GM19397 (cell line): Measurements from ENCODE around the gene FRMD7.
"Not testable (repeated sequence)": the region's sequence is repeated elsewhere in the genome, so short reads cannot be mapped to it uniquely, and the experiment has no call there.

Experiments
- ATAC-seq: cut with Tn5 transposase; IDR thresholded peaks from one replicate; pipeline ENCODE4 v1.9.1; 2021; ENCODE audit warnings: mild to moderate bottlenecking, moderate library complexity; ENCODE audit not compliant: unreplicated experiment

Gene FRMD7

GRCh38 chrX:132094164-132094563 lies 33.7 kb downstream of the FRMD7 start:
- no peak for ATAC-seq

- no peak for ATAC-seq
Observed at GRCh38 chrX:132093239-132093860, 34.5 kb downstream of the FRMD7 start.

GRCh38 chrX:132092439-132093065 lies 35.3 kb downstream of the FRMD7 start:
- ATAC-seq: no peak

- no peak for ATAC-seq
Observed at GRCh38 chrX:132090403-132091159, 37.2 kb downstream of the FRMD7 start.

GRCh38 chrX:132088864-132089263 lies 39.0 kb downstream of the FRMD7 start:
- no peak for ATAC-seq

- no peak for ATAC-seq
Observed at GRCh38 chrX:132086672-132087071, 41.1 kb downstream of the FRMD7 start.

GRCh38 chrX:132085786-132086185 lies 42.0 kb downstream of the FRMD7 start:
- no peak for ATAC-seq

- ATAC-seq: no peak
Observed at GRCh38 chrX:132077912-132078311, 49.9 kb downstream of the FRMD7 start.

- ATAC-seq: no peak
Observed at GRCh38 chrX:132077414-132077813, 50.4 kb downstream of the FRMD7 start.

GRCh38 chrX:132071254-132071653 lies 56.6 kb downstream of the FRMD7 start:
- ATAC-seq: no peak

GRCh38 chrX:132068405-132068804 lies 59.4 kb downstream of the FRMD7 start:
- no peak for ATAC-seq

GRCh38 chrX:132063862-132064261 lies 64.0 kb downstream of the FRMD7 start:
- ATAC-seq: no peak

- ATAC-seq: no peak
Observed at GRCh38 chrX:132063334-132063733, 64.5 kb downstream of the FRMD7 start.

GRCh38 chrX:132059973-132060540 lies 67.8 kb downstream of the FRMD7 start:
- ATAC-seq: no peak

- ATAC-seq: no peak
Observed at GRCh38 chrX:132058975-132059374, 68.8 kb downstream of the FRMD7 start.

- ATAC-seq: no peak
Observed at GRCh38 chrX:132058050-132058449, 69.8 kb downstream of the FRMD7 start.

GRCh38 chrX:132051778-132052177 lies 76.0 kb downstream of the FRMD7 start:
- ATAC-seq: not testable (repeated sequence)

GRCh38 chrX:132046533-132046932 lies 81.3 kb downstream of the FRMD7 start:
- no peak for ATAC-seq

GRCh38 chrX:132045456-132045855 lies 82.4 kb downstream of the FRMD7 start:
- ATAC-seq: no peak

- ATAC-seq: no peak
Observed at GRCh38 chrX:132044953-132045352, 82.9 kb downstream of the FRMD7 start.

- no peak for ATAC-seq
Observed at GRCh38 chrX:132043977-132044376, 83.8 kb downstream of the FRMD7 start.

- no peak for ATAC-seq
Observed at GRCh38 chrX:132041015-132041414, 86.8 kb downstream of the FRMD7 start.
